K562 (cell line): ENCODE measurements around the gene SNRNP200. TPM values are rescaled to one million over a fixed set of nuclear protein-coding genes. Genes with fewer than 3 reads are reported as not detected.

Experiments
- EP400 ChIP-seq: fragments of 450-650 bp; IDR thresholded peaks from 2 replicates; pipeline ENCODE4 v1.6.1; 2017; ENCODE audit warnings: antibody characterized with exemption, mild to moderate bottlenecking, moderate library complexity
- MCM5 ChIP-seq: fragments of 450-650 bp; IDR thresholded peaks from 2 replicates; pipeline ENCODE4 v1.6.1; 2016; ENCODE audit warnings: low read depth
- ZBTB2 ChIP-seq: fragments of 450-650 bp; IDR thresholded peaks from 2 replicates; pipeline ENCODE4 v1.6.1; 2016; ENCODE audit warnings: antibody characterized with exemption
- ZFP30 ChIP-seq: fragments of 250-450 bp; sonication (Bioruptor Pico); IDR thresholded peaks from 2 replicates; pipeline ENCODE4 v1.8.0; 2022; ENCODE audit warnings: moderate library complexity, mild to moderate bottlenecking, inconsistent platforms, borderline replicate concordance
- ZNF140 ChIP-seq: fragments of 250-450 bp; sonication (Bioruptor Pico); IDR thresholded peaks from 2 replicates; pipeline ENCODE4 v1.8.0; 2021; ENCODE audit warnings: moderate library complexity, mild to moderate bottlenecking, inconsistent platforms
- ZNF24 ChIP-seq: fragments of 450-650 bp; IDR thresholded peaks from 2 replicates; pipeline ENCODE4 v1.6.1; 2016
- polyA plus RNA-seq, 8 experiments: library from polyadenylated mRNA; depleted of rRNA in 4 of 8; stranded (reverse) in 5 of 8; unstranded in 3 of 8; fragments of >200 nt; fragmentation: Nextera tagmentation in 2 of 8; fragmentation: Illumina TruSeq in 1 of 8; extraction: Ambion mirVana in 2 of 8; extraction: Trizol in 1 of 8; gene quantifications; 2 replicates each; pipeline versions ENCODE4 v1.2.1 to v1.2.3, GENCODE V29; 2011 to 2014; ENCODE audit warnings: inconsistent platforms in 1 of 8, missing spikeins in 1 of 8
- total RNA-seq, 7 experiments: library from RNA; depleted of rRNA in 6 of 7; stranded (reverse); fragments of >200 nt in 6 of 7; fragmentation: Illumina TruSeq in 2 of 7; extraction: Trizol in 2 of 7; gene quantifications; 2 replicates each; pipeline versions ENCODE4 v1.2.1 to v1.2.3, GENCODE V29; 2011 to 2021; ENCODE audit warnings: low replicate concordance in 1 of 7
- TF ChIP-seq, protein P1 (sequence below): sonication (generic); formaldehyde crosslinking; IDR thresholded peaks from 2 replicates; pipeline ENCODE4 v1.8.1; 2022; ENCODE audit warnings: missing genetic modification reagents
- TF ChIP-seq, protein P2 (sequence below): sonication (generic); formaldehyde crosslinking; IDR thresholded peaks from 2 replicates; pipeline ENCODE4 v1.8.1; 2023; ENCODE audit warnings: mild to moderate bottlenecking, missing genetic modification reagents, moderate library complexity

Gene SNRNP200
- total and polyA plus RNA-seq, 9 of the 15 experiments (the other 6 are each of a cell fraction or from before 2014, with no cell fraction given): 76.1 to 231 (median 155) TPM

DNA sequence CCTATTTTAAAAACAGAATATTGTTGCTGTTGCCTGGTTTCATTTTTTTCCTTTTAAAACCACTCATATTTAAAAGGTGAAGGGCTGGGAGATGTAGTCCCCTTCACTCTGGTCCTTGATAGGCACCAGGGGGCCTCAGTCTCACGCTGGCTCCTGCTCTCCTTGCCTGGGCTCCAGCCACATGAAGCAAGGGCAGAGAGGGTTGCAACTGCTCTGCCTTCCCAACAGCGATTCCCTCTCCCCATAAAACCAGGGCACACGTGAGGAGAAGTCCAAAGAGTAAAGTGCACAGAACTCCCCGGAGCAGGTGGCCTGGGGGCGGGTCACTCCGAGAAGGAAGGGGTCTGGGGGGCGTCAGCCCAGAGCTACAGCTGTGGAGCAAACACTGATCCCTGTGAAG, 52.3 kb downstream of the SNRNP200 start (continued):
- TF ChIP-seq ZNF24 (no peak), ZFP30 (CRISPR knock-in tag) (no peak), MCM5 (no peak), ZBTB2 (no peak), EP400 (no peak), ZNF140 (CRISPR knock-in tag) (no peak)
- TF ChIP-seq, protein P1, sequence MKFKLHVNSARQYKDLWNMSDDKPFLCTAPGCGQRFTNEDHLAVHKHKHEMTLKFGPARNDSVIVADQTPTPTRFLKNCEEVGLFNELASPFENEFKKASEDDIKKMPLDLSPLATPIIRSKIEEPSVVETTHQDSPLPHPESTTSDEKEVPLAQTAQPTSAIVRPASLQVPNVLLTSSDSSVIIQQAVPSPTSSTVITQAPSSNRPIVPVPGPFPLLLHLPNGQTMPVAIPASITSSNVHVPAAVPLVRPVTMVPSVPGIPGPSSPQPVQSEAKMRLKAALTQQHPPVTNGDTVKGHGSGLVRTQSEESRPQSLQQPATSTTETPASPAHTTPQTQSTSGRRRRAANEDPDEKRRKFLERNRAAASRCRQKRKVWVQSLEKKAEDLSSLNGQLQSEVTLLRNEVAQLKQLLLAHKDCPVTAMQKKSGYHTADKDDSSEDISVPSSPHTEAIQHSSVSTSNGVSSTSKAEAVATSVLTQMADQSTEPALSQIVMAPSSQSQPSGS: no peak
- TF ChIP-seq, protein P2, sequence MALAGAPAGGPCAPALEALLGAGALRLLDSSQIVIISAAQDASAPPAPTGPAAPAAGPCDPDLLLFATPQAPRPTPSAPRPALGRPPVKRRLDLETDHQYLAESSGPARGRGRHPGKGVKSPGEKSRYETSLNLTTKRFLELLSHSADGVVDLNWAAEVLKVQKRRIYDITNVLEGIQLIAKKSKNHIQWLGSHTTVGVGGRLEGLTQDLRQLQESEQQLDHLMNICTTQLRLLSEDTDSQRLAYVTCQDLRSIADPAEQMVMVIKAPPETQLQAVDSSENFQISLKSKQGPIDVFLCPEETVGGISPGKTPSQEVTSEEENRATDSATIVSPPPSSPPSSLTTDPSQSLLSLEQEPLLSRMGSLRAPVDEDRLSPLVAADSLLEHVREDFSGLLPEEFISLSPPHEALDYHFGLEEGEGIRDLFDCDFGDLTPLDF (CRISPR knock-in tag): no peak
